DMS 273 (cell line): ENCODE measurements around the gene NLRP3.
"Not testable (repeated sequence)": the region's sequence is repeated elsewhere in the genome, so short reads cannot be mapped to it uniquely, and the experiment has no call there.

Source experiments
- DNase-seq: peaks from one replicate; lab custom pipeline; 2025; ENCODE audit not compliant: unreplicated experiment; lab: John Stamatoyannopoulos, UW

NLRP3 gene

GRCh38 chr1:247468481-247469140 is 52.6 kb downstream of the NLRP3 start:
- DNase-seq = no peak

- DNase-seq = no peak
Observed at GRCh38 chr1:247469141-247469535, 53.2 kb downstream of the NLRP3 start.

- not testable (repeated sequence) for DNase-seq
Observed at GRCh38 chr1:247470942-247471429, 55.0 kb downstream of the NLRP3 start.

- DNase-seq = no peak
Observed at GRCh38 chr1:247471445-247472016, 55.6 kb downstream of the NLRP3 start.

GRCh38 chr1:247472035-247472434 is 56.1 kb downstream of the NLRP3 start:
- DNase-seq = no peak

- no peak for DNase-seq
Observed at GRCh38 chr1:247474367-247474766, 58.4 kb downstream of the NLRP3 start.

- no peak for DNase-seq
Observed at GRCh38 chr1:247475793-247476192, 59.8 kb downstream of the NLRP3 start.

GRCh38 chr1:247476328-247477058 is 60.5 kb downstream of the NLRP3 start:
- DNase-seq = not testable (repeated sequence)

GRCh38 chr1:247482747-247483146 is 66.8 kb downstream of the NLRP3 start:
- no peak for DNase-seq

- peak; percentile 63 for DNase-seq
Observed at GRCh38 chr1:247487057-247487456, 71.1 kb downstream of the NLRP3 start.

- no peak for DNase-seq
Observed at GRCh38 chr1:247491328-247491727, 75.4 kb downstream of the NLRP3 start.

GRCh38 chr1:247493106-247493505 is 77.1 kb downstream of the NLRP3 start:
- no peak for DNase-seq

GRCh38 chr1:247494767-247495166 is 78.8 kb downstream of the NLRP3 start:
- DNase-seq = no peak

GRCh38 chr1:247496581-247497285 is 80.8 kb downstream of the NLRP3 start:
- peak; percentile 7 for DNase-seq
